NK-92 (cell line): ENCODE measurements around the gene DUS3L.
"Not testable (repeated sequence)": the region's sequence is repeated elsewhere in the genome, so short reads cannot be mapped to it uniquely, and the experiment has no call there.

Source experiments
- DNase-seq: peaks from one replicate; lab custom pipeline; 2025; ENCODE audit not compliant: unreplicated experiment; lab: John Stamatoyannopoulos, UW

Gene DUS3L

DNA sequence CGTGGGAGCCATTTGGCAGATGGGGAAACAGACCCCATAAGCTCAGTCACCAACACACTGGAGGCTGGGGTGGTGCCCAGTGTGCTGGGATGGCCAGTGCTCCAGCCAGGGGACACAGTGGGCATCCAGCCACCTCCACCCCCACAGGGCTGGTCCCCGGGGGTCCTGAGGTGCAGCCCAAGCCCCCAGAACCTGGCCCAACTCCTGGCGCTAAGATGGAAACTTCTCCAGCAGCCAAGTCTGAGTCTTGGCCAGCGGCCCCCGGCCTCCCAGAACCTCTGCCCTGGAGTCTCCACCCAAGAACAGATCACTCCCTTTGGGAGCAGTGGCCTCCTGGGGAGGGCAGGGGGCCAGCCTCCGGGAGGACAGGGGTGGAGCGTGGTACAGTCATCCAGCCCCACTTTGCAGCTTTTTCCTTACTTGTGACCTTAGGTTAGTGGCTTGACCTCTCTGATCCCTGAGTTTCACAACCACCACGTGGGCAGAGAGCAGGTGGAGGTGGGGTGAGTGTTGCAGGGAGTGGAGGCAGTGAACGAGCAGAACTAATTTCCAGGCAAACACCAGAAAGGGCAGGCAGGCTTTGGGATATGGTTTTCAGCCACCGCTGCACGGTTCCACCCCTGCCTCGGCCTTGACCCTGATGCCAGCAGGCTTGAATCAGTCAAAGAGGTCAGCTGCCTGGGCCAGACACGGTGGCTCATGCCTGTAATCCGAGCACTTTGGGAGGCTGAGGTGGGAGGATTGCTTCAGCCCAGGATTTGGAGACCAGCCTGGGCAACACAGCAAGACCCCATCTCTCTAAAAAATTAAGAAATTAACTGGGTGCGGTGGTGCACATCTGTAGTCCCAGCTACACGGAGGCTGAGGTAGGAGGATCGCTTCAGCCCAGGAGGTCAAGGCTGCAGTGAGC is 9.7 kb upstream of the DUS3L start:
- DNase-seq = no peak

- no peak for DNase-seq
Measured at GRCh38 chr19:5799247-5800241, 8.6 kb upstream of the DUS3L start.

- no peak for DNase-seq
Measured at GRCh38 chr19:5798244-5798643, 7.3 kb upstream of the DUS3L start.

GRCh38 chr19:5795382-5795919 is 4.5 kb upstream of the DUS3L start:
- DNase-seq = no peak

- no peak for DNase-seq
Measured at GRCh38 chr19:5793188-5793587, 2.2 kb upstream of the DUS3L start.

DNA sequence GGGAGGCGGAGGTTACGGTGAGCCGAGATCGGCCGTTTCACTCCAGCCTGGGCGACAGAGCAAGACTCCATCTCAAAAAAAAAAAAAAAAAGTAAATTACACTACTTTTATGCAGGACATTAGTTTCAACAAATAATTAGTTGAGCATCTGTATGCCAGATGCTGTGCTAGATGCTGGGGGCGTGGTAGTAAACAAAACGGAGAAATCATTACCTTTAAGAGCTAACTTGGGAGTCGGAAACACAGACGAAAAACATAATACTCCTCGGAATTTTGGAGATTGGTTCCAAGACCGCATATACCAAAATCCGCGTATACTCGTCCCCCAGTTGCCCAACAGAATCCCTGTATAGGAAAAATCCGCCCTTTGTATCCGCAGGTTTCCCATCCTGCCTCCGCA is 1.3 kb upstream of the DUS3L start:
- DNase-seq = no peak

DNA sequence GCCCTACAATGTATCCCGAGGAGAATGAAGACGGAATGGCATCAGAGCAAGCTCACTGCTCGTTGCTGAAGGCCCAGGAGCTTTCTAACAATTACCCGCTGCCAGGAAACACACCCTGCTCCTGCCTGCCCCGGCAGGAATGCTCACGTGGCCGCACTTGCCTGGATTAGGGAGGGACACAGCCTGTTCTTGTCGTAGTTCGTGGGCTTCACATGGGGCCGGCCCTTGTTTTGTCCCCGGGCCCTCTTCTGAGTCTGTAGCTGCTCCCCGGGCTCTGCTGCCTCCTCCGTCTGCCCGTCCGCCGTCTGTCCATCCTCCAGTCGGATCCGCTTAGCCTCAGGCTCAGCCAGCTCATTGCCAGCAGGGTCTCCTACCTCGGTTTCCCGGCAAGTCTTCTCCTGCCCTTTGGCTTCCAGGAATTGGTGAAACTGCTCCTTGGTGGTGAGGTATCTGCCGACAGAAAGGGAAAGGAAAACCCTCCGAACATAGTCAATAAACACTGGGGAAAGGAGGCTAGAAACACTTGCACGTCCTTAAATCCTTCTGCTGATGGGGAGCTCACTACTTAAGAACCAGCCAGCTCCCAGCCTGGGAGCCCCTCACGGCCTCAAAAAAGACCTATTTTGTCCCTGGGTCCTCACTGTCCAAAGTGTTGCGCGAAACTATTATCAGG is 941 bp downstream of the DUS3L start:
- no peak for DNase-seq

DNA sequence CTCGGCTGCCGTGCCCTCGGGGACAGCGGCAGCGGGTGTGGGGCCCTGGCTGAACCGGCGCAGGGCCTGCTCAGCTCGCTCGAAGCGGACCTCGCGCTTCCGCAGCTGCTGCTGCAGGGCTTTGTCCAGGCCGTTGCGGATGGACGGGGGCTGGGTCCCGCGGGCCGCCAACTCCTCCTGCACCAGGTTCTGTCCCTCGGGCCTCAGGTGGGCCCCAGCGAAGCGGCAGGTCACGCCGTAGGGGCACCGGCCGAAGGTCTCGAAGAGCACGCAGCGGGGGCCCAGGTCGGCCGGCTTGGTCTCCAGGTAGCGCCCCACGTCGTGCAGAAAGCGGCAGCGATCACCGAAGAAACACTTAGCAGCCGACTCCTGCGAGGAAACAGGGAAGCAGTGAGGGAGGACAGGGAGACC is 1.6 kb downstream of the DUS3L start:
- DNase-seq = no peak

- no peak for DNase-seq
Measured at GRCh38 chr19:5788422-5788821, 2.5 kb downstream of the DUS3L start.

GRCh38 chr19:5787409-5788182 is 3.4 kb downstream of the DUS3L start:
- DNase-seq = no peak

DNA sequence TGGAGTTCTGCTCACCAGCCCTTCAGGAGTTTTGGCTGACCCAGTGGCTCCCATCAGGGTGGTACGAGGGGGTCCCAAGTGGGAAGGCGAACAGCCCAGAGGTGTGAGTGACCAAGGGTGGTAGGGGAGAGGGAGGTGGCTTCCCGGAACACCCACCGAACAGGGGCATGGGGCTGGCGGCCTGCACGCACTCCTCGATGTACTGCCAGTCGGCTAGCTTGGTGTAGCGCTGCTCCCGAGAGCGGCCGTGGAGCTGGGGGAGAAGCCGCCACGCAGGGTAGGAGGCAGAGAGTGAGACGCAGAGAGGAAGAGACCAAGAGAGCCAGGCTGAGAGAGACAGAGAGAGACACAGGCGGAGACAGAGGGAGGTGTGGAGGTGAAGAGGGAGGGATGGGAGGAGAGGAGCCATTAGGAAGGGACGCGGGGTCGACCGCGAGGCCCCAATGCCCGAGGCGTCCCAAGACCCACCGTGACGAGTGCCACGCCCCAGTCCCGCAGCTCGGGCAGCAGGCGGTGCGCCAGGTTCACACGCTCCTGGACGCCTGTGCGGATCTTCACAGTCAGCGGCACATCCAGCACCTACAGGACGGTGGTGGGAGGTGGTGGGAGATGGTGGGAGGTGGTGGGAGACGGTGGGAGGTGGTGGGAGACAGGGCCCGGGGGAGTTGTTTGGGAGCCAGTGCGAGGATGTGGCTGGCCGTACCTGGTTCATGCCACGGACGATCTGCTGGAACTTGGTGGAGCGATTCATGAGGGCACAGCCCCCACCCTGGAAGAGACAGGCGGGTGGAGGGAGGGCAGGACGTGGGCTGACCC is 4.2 kb downstream of the DUS3L start:
- DNase-seq = no peak

DNA sequence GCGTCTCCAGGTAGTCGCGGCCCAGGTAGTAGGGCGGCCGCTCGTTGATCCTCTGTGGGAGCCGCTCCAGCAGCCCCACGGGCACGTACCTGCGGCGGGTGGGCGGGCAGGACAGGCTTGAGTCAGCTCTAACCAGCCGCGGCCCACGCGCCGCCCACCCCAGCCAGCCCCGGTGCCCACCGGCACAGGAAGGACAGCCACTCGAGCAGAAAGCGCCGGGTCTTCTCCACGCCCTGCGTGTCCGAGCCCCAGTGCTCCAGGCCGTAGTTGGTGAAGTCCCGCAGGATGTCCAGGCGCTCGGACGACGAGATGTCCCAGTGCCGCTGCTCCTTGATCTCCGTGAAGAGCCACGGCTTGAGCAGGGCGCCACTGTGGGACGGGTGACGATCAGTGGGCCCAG is 5.5 kb downstream of the DUS3L start:
- no peak for DNase-seq

DNA sequence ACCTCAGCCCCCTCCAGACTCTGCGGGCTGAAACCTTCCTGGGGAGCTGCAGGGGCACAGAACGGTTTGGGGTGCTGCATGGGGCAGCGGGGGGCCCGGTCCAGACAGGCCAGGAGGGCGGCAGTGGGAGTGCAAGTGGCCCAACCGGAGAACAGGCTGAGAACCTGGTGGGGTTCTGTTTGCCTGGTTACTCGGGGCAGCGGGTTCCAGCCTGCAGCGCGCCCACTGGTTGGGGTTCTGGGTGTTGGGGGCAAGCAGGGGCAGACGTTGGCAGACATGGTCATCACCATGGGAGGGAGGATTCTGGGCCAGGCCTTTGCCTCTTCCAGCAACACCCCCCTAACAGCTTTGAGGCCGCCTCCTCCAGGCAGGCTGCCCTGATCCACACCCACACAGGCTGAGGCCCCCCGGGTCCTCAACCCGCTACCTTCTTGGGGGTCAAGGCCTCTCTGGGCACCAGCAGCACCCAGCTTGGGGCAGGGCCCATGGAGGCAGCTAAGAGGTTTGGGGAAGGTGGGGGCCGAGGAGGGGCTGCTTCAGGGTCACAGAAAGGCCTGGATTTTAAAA is 6.3 kb downstream of the DUS3L start, which contains the start of gene PRR22:
Gene PRR22, minus strand, starts transcription at position 166 of the 567 bp plus-strand sequence. Its CDS starts 86 bp downstream, at position 80.
- no peak for DNase-seq

GRCh38 chr19:5782945-5783919 is 7.7 kb downstream of the DUS3L start:
- no peak for DNase-seq

DNA sequence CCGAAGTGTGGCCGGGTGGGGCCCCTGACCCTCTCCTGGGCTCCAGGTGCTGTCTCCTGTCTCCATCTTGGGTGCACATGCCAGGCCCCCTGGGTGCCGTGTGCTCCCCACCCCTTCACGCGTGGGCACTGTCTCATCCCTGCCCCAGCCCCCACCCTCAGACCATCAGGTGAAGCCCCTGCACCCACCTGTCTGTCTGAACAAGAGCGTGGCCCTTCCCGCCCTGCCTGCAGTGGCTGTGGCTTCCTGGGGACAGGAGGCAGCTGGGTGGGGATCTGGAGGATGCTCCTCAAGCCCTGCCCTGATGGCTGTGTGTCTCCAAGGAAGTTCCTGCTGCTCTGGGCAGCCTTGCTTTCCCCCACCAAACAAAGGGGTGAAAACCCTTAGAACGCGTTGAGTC is 8.6 kb downstream of the DUS3L start:
- no peak for DNase-seq

DNA sequence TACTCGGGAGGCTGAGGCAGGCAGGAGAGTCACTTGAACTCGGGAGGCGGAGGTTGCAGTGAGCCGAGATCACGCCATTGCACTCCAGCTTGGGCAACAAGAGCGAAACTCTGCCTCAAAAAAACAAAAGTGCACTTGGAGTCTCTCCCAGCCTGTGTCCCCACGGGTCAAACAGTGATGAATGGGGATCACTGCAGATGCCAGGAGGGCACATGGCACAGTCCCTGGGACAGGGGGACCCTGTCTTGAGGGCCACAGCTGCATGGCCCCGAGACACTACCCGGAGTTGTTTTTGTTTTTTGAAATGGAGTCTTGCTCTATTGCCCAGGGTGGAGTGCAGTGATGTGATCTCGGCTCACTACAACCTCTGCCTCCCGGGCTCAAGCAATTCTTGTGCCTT is 10.0 kb downstream of the DUS3L start:
- DNase-seq = not testable (repeated sequence)

- DNase-seq = no peak
Measured at GRCh38 chr19:5778402-5778801, 12.6 kb downstream of the DUS3L start.
